Neural progenitor cell (in vitro differentiated cells): ENCODE results near the gene HPSE2. TPM values are rescaled to one million over a fixed set of nuclear protein-coding genes. Genes with fewer than 3 reads are reported as not detected.

ENCODE experiments used
- DNase-seq: peaks from one replicate; pipeline ENCODE4 v3.0.0-alpha.2; 2016; ENCODE audit warnings: low spot score
- H2AFZ ChIP-seq: fragments of 200-600 bp; sonication (generic); replicated peaks from 2 replicates; pipeline ENCODE4 v1.6.1; 2016; ENCODE audit warnings: antibody characterized with exemption
- H3F3A ChIP-seq: fragments of 200-600 bp; sonication (generic); 2 replicates; pipeline ENCODE4 v1.6.1; 2016; ENCODE audit warnings: antibody characterized with exemption, low read depth
- H3K27ac ChIP-seq: fragments of 200-600 bp; sonication (generic); 2 replicates; pipeline ENCODE4 v1.5.1; 2016; ENCODE audit warnings: mild to moderate bottlenecking
- H3K27me3 ChIP-seq: fragments of 200-600 bp; sonication (generic); 2 replicates; pipeline ENCODE4 v1.6.1; 2016; ENCODE audit warnings: mild to moderate bottlenecking, moderate library complexity
- H3K36me3 ChIP-seq: fragments of 200-600 bp; sonication (generic); 2 replicates; pipeline ENCODE4 v1.5.1; 2016
- H3K4me1 ChIP-seq: fragments of 200-600 bp; sonication (generic); 2 replicates; pipeline ENCODE4 v1.6.1; 2016; ENCODE audit warnings: mixed run types
- H3K4me2 ChIP-seq: fragments of 200-600 bp; sonication (generic); 2 replicates; pipeline ENCODE4 v1.6.1; 2016
- H3K4me3 ChIP-seq: fragments of 200-600 bp; sonication (generic); 2 replicates; pipeline ENCODE4 v1.5.1; 2016
- H3K79me2 ChIP-seq: fragments of 200-600 bp; sonication (generic); 2 replicates; pipeline ENCODE4 v1.6.1; 2016; ENCODE audit warnings: low read depth
- H3K9ac ChIP-seq: fragments of 200-600 bp; sonication (generic); 2 replicates; pipeline ENCODE4 v1.6.1; 2016
- H3K9me3 ChIP-seq: fragments of 200-600 bp; sonication (generic); 2 replicates; pipeline ENCODE4 v1.5.1; 2016; ENCODE audit warnings: low read depth
- H4K20me1 ChIP-seq: fragments of 200-600 bp; sonication (generic); 2 replicates; pipeline ENCODE4 v1.6.1; 2016; ENCODE audit warnings: low read depth
- H3K27ac Mint-ChIP-seq: 3 replicates; pipeline ENCODE4 v1.8.0; 2021; ENCODE audit warnings: mixed read lengths
- H3K27me3 Mint-ChIP-seq: 2 replicates; pipeline ENCODE4 v1.8.0; 2022; ENCODE audit warnings: low read depth, mild to moderate bottlenecking, inconsistent platforms, moderate library complexity, mixed read lengths; ENCODE audit not compliant: insufficient read depth
- H3K36me3 Mint-ChIP-seq: 3 replicates; pipeline ENCODE4 v1.8.0; 2021; ENCODE audit warnings: mixed read lengths
- H3K4me1 Mint-ChIP-seq: 3 replicates; pipeline ENCODE4 v1.8.0; 2021; ENCODE audit warnings: mixed read lengths
- H3K4me3 Mint-ChIP-seq: 3 replicates; pipeline ENCODE4 v1.8.0; 2021; ENCODE audit warnings: mild to moderate bottlenecking, moderate library complexity, mixed read lengths
- H3K9me3 Mint-ChIP-seq: 3 replicates; pipeline ENCODE4 v1.8.0; 2020; ENCODE audit warnings: mixed read lengths
- CTCF ChIP-seq: fragments of 200-600 bp; sonication (generic); IDR thresholded peaks from 2 replicates; pipeline ENCODE4 v1.5.1; 2017; ENCODE audit warnings: antibody characterized with exemption, mild to moderate bottlenecking
- EZH2 ChIP-seq: fragments of 200-600 bp; sonication (generic); IDR thresholded peaks from 2 replicates; pipeline ENCODE4 v1.6.1; 2017; ENCODE audit warnings: antibody characterized with exemption, mild to moderate bottlenecking, moderate library complexity
- EZH2phosphoT487 ChIP-seq: fragments of 200-600 bp; sonication (generic); IDR thresholded peaks from 2 replicates; pipeline ENCODE4 v1.6.1; 2017; ENCODE audit warnings: antibody characterized with exemption
- total RNA-seq: library from RNA; depleted of rRNA; stranded (reverse); fragments of >200 nt; gene quantifications from 2 replicates; pipeline ENCODE4 v1.2.3, GENCODE V29; 2015; ENCODE audit warnings: low replicate concordance

HPSE2 gene
- total RNA-seq, 1 donor from 2014 or later = 3.4 TPM

- no peaks in the 10 kb centered on the region for H3K27me3 ChIP-seq
- no peak overlapping the region for H3K4me3 ChIP-seq
- H3K27ac ChIP-seq = no peak overlapping the region
- H2AFZ ChIP-seq = no peak overlapping the region
- no peak for TF ChIP-seq EZH2phosphoT487
- no peak for TF ChIP-seq EZH2
- Mint-ChIP-seq H3K27me3 (peaks cover 3% of the 10 kb centered on the region), H3K4me3 (no peak overlapping the region), H3K9me3 (peaks cover 32% of the 10 kb centered on the region), H3K4me1 (no peaks in the 10 kb centered on the region), H3K27ac (no peak overlapping the region), H3K36me3 (no peaks in the 10 kb centered on the region)
- H3K9ac ChIP-seq = no peak overlapping the region
- H3F3A ChIP-seq = no peaks in the 10 kb centered on the region
- peaks cover 6% of the 10 kb centered on the region for H3K9me3 ChIP-seq
- H3K4me1 ChIP-seq = no peaks in the 10 kb centered on the region
- no peaks in the 10 kb centered on the region for H3K79me2 ChIP-seq
- no peaks in the 10 kb centered on the region for H3K36me3 ChIP-seq
- H3K4me2 ChIP-seq = no peak overlapping the region
- DNase-seq = no peak
- no peaks in the 10 kb centered on the region for H4K20me1 ChIP-seq
These were observed 194.2 kb downstream of the HPSE2 start for GRCh38 chr10:99041468-99041867.

- peaks cover 16% of the 10 kb centered on the region for H3K4me1 ChIP-seq
- H3K36me3 Mint-ChIP-seq = no peaks in the 10 kb centered on the region
- H3K4me3 ChIP-seq = no peak overlapping the region
- H3K4me3 Mint-ChIP-seq = no peak overlapping the region
- H3K4me2 ChIP-seq = no peak overlapping the region
- H3K79me2 ChIP-seq = no peaks in the 10 kb centered on the region
- TF ChIP-seq EZH2phosphoT487 (no peak), CTCF (no peak), EZH2 (no peak)
- H3F3A ChIP-seq = no peaks in the 10 kb centered on the region
- no peaks in the 10 kb centered on the region for H3K9me3 Mint-ChIP-seq
- H3K4me1 Mint-ChIP-seq = no peaks in the 10 kb centered on the region
- H3K27me3 ChIP-seq = no peaks in the 10 kb centered on the region
- H3K36me3 ChIP-seq = no peaks in the 10 kb centered on the region
- no peak overlapping the region for H3K27ac Mint-ChIP-seq
- no peaks in the 10 kb centered on the region for H4K20me1 ChIP-seq
- no peaks in the 10 kb centered on the region for H3K9me3 ChIP-seq
- H3K27ac ChIP-seq = no peak overlapping the region
- DNase-seq = no peak
- no peak overlapping the region for H3K9ac ChIP-seq
- peaks cover 3% of the 10 kb centered on the region for H3K27me3 Mint-ChIP-seq
- no peak overlapping the region for H2AFZ ChIP-seq
These were observed 221.8 kb downstream of the HPSE2 start for GRCh38 chr10:99013885-99014284.

- DNase-seq = no peak
- Mint-ChIP-seq H3K9me3 (peaks cover 8% of the 10 kb centered on the region), H3K27ac (no peak overlapping the region), H3K36me3 (no peaks in the 10 kb centered on the region), H3K27me3 (peaks cover 3% of the 10 kb centered on the region), H3K4me1 (peaks cover 11% of the 10 kb centered on the region), H3K4me3 (no peak overlapping the region)
- Histone ChIP-seq H3K27ac (no peak overlapping the region), H3K79me2 (no peaks in the 10 kb centered on the region), H3F3A (no peaks in the 10 kb centered on the region), H3K36me3 (no peaks in the 10 kb centered on the region), H3K27me3 (no peaks in the 10 kb centered on the region), H3K4me3 (no peak overlapping the region), H3K9me3 (peaks cover 5% of the 10 kb centered on the region), H3K4me2 (peak overlapping the region; percentile 40), H4K20me1 (no peaks in the 10 kb centered on the region), H3K9ac (no peak overlapping the region), H2AFZ (no peak overlapping the region), H3K4me1 (peaks cover 29% of the 10 kb centered on the region)
- no peak for TF ChIP-seq EZH2
- TF ChIP-seq EZH2phosphoT487 = no peak
- no peak for TF ChIP-seq CTCF
These were observed 225.4 kb downstream of the HPSE2 start for GRCh38 chr10:99010286-99010685.

GRCh38 chr10:99008054-99008453 is 227.6 kb downstream of the HPSE2 start:
- peaks cover 11% of the 10 kb centered on the region for H3K4me1 Mint-ChIP-seq
- no peak overlapping the region for H2AFZ ChIP-seq
- no peak overlapping the region for H3K27ac Mint-ChIP-seq
- no peaks in the 10 kb centered on the region for H4K20me1 ChIP-seq
- TF ChIP-seq CTCF = no peak
- TF ChIP-seq EZH2phosphoT487 = no peak
- no peak for TF ChIP-seq EZH2
- peaks cover 16% of the 10 kb centered on the region for H3K9me3 ChIP-seq
- peaks cover 17% of the 10 kb centered on the region for H3K9me3 Mint-ChIP-seq
- DNase-seq = no peak
- no peaks in the 10 kb centered on the region for H3K36me3 ChIP-seq
- H3K9ac ChIP-seq = no peak overlapping the region
- H3K4me1 ChIP-seq = peaks cover 29% of the 10 kb centered on the region
- no peaks in the 10 kb centered on the region for H3K79me2 ChIP-seq
- no peaks in the 10 kb centered on the region for H3K27me3 Mint-ChIP-seq
- no peaks in the 10 kb centered on the region for H3K27me3 ChIP-seq
- H3K4me3 ChIP-seq = no peak overlapping the region
- H3K27ac ChIP-seq = no peak overlapping the region
- no peak overlapping the region for H3K4me3 Mint-ChIP-seq
- no peaks in the 10 kb centered on the region for H3F3A ChIP-seq
- H3K36me3 Mint-ChIP-seq = no peaks in the 10 kb centered on the region
- H3K4me2 ChIP-seq = peak overlapping the region; percentile 11
